HG03097 (cell line): Measurements from ENCODE around the gene STARD3NL.
"Not testable (repeated sequence)": the region's sequence is repeated elsewhere in the genome, so short reads cannot be mapped to it uniquely, and the experiment has no call there.

Experiments used
- ATAC-seq: cut with Tn5 transposase; IDR thresholded peaks from one replicate; pipeline ENCODE4 v1.9.1; 2021; ENCODE audit not compliant: unreplicated experiment, low FRiP score

The STARD3NL gene

GRCh38 chr7:38262026-38262425, 84.0 kb downstream of the STARD3NL start:
- not testable (repeated sequence) for ATAC-seq

GRCh38 chr7:38262545-38262944, 84.5 kb downstream of the STARD3NL start:
- no peak for ATAC-seq

GRCh38 chr7:38263274-38263673, 85.2 kb downstream of the STARD3NL start:
- ATAC-seq, result not testable (repeated sequence)

- not testable (repeated sequence) for ATAC-seq
Observed at GRCh38 chr7:38264602-38265001, 86.6 kb downstream of the STARD3NL start.

- ATAC-seq, result not testable (repeated sequence)
Observed at GRCh38 chr7:38265958-38266357, 87.9 kb downstream of the STARD3NL start.

- not testable (repeated sequence) for ATAC-seq
Observed at GRCh38 chr7:38269704-38270346, 91.8 kb downstream of the STARD3NL start.

- ATAC-seq, result not testable (repeated sequence)
Observed at GRCh38 chr7:38270405-38270804, 92.4 kb downstream of the STARD3NL start.

- no peak for ATAC-seq
Observed at GRCh38 chr7:38273286-38273995, 95.4 kb downstream of the STARD3NL start, which contains the start of gene TARP. TARP (minus strand) TSS chr7:38273636.

- ATAC-seq, result no peak
Observed at GRCh38 chr7:38274486-38274885, 96.4 kb downstream of the STARD3NL start.

GRCh38 chr7:38274927-38275620, 97.0 kb downstream of the STARD3NL start:
- ATAC-seq, result no peak

GRCh38 chr7:38276096-38276877, 98.2 kb downstream of the STARD3NL start:
- no peak for ATAC-seq

GRCh38 chr7:38280000-38280399, 102.0 kb downstream of the STARD3NL start:
- no peak for ATAC-seq
